MG63 (cell line): ENCODE results near the gene C19orf25. TPM values are rescaled to one million over a fixed set of nuclear protein-coding genes. Genes with fewer than 3 reads are reported as not detected.
"Not testable (repeated sequence)": the region's sequence is repeated elsewhere in the genome, so short reads cannot be mapped to it uniquely, and the experiment has no call there.

ENCODE experiments used
- DNase-seq: peaks from one replicate; pipeline ENCODE4 v3.0.0-alpha.2; 2020
- H3K27me3 ChIP-seq: fragments of 250-450 bp; sonication (Bioruptor Pico); 2 replicates; pipeline ENCODE4 v1.5.1; 2020; ENCODE audit warnings: mild to moderate bottlenecking, moderate library complexity
- H3K36me3 ChIP-seq: fragments of 250-450 bp; sonication (Bioruptor Pico); 2 replicates; pipeline ENCODE4 v1.5.1; 2020; ENCODE audit warnings: mild to moderate bottlenecking, moderate library complexity
- H3K4me3 ChIP-seq: fragments of 250-450 bp; sonication (Bioruptor Pico); 2 replicates; pipeline ENCODE4 v1.5.1; 2020; ENCODE audit warnings: mild to moderate bottlenecking, moderate library complexity
- H3K9me3 ChIP-seq: fragments of 250-450 bp; sonication (Bioruptor Pico); 2 replicates; pipeline ENCODE4 v1.5.1; 2020; ENCODE audit warnings: mild to moderate bottlenecking, moderate library complexity
- total RNA-seq: library from RNA; depleted of rRNA; stranded (reverse); fragments of >200 nt; shearing (Covaris generic); gene quantifications from 2 replicates; pipeline ENCODE4 v1.2.3, GENCODE V29; 2014; ENCODE audit warnings: low replicate concordance; rRNA removed

Gene C19orf25
- 25.6 and 51.6 TPM in 2 replicates for total RNA-seq

DNA sequence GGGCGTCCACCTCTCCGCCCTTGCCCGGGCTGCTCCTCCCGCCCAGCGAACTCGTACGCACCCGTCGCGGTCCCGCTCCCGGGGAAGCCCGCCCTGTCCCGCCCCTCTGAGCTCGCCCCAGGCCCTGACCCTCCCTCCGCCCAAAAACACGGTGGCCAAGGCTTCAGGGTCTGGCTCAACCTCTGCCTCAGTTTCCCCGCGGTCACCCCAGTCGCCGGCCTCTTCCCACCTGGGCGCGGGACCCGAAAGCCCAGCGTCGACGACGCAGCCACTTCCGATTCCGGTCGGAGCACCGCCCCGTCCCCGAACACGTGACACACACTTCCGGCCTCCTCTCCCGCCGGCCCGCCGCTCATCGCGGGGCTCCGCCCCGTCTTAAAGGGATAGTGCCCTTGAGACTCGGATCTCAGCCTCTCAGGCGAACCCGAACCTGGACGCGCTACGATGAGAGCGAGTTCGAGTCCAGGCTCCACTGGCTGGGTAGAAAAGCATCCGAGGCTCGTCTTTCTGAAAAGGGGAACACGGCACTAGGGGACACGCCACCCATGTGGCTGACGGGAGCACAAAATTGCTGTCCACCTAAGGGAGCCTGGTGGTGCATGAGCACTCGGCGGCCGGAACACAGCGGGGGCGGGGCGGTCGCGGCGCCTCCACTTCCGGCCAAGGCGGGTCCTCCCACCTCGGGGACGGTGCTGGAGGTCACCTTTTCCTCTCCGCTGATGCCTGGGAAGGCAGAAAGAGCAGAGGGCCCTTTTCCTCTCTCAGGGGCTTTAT lies at the start of gene C19orf25:
C19orf25 (minus strand) TSS at position 282 of the 774 bp plus-strand sequence. CDS start 312 bp downstream, outside the sequence.
- Histone ChIP-seq H3K9me3 (no peaks in the 10 kb centered on the region), H3K27me3 (no peaks in the 10 kb centered on the region), H3K36me3 (no peaks in the 10 kb centered on the region), H3K4me3 (peak within 1 kb of the TSS; percentile 74)
- peak; percentile 87 for DNase-seq

DNA sequence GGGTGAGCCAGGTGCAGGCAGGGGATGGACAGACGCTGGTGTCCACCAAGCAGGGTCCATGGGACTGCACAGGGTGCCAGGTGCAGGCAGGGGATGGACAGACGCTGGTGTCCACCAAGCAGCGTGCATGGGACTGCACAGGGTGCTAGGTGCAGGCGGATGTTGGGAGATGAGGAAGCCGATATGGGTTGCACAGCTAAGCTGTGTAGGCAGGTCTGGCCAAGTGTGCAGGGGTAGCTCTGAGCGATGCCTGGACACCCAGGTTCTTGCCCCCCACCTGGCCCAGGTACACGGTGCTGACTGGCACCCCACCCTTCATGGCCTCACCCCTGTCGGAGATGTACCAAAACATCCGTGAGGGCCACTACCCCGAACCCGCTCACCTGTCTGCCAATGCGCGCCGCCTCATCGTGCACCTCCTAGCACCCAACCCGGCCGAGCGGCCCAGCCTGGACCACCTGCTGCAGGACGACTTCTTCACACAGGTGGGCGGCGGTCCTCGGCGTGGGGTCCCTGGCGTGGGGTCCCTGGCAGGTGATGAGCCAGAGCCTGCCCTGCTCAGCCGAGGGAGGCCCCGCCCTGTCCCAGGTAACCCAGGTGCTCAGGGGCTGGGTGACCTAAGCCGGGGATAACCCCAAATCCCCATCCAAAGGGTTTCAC lies 48.8 kb upstream of the C19orf25 start:
- DNase-seq: no peak
- Histone ChIP-seq H3K9me3 (no peaks in the 10 kb centered on the region), H3K4me3 (no peak overlapping the region), H3K27me3 (peaks cover 6% of the 10 kb centered on the region; the same call in 1 of the 2 replicates), H3K36me3 (no peaks in the 10 kb centered on the region)

DNA sequence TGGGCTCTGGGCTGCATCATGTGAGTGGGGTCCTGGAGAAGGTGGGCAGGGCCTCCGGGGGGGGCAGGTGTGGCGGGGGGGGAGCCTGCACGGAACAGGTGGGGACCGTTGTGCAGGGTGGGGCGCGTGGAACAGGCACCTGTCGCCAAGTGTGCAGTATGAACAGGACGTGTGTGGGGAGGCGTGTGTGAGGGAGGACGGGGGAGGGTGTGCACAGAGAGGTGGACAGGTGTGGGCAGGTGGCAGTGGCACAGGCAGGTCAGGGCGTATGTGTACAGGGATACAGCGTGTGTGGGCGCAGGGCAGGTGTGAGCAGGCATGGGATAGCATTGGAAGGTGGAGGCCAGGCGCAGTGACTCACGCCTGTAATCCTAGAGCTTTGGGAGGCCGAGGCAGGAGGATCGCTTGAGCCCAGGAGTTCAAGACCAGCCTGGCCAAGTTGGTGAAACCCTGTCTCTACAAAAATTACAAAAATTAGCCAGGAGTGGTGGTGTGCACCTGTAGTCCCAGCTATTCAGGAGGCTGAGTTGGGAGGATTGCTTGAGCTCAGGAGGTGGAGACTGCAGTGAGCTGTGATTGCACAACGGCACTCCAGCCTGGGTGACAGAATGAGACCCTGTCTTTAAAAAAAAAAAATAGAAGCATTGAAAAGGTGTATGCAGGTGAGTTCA lies 48.1 kb upstream of the C19orf25 start:
- DNase-seq: no peak
- Histone ChIP-seq H3K9me3 (no peaks in the 10 kb centered on the region), H3K4me3 (no peak overlapping the region), H3K27me3 (peaks cover 6% of the 10 kb centered on the region; the same call in 1 of the 2 replicates), H3K36me3 (no peaks in the 10 kb centered on the region)

DNA sequence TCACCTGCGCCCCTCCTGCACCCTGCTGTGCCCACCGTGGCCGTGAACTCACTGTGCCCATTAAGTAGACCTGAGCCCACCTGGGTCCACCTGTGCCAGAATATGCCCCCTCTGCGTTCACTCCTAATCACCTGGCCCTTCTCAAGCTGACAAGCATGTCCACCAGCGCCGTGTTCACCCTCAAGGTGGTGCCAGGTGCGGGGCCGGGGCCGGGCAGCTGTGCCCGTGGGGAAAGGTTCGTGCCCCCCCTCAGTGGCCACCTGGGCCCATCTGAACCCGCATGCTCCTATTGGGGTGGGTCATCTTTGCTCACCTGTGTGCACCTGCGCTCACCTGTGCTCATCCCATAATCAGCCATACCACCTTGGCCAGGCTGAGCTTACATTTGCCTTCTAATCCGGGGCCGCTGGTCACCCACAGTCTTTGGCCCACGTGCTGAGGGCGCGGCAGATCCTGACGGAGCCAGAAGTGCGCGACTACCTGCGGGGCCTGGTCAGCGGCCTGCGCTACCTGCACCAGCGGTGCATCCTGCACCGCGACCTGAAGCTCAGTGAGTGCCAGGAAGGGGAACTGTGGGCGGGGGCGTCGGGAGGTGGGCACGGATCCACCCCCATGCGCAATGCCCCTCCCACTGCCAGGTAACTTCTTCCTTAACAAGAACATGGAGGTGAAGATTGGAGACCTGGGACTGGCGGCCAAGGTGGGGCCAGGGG lies 47.2 kb upstream of the C19orf25 start:
- Histone ChIP-seq H3K9me3 (no peaks in the 10 kb centered on the region), H3K36me3 (no peaks in the 10 kb centered on the region), H3K4me3 (no peak overlapping the region), H3K27me3 (peaks cover 6% of the 10 kb centered on the region; the same call in 1 of the 2 replicates)
- no peak for DNase-seq

DNA sequence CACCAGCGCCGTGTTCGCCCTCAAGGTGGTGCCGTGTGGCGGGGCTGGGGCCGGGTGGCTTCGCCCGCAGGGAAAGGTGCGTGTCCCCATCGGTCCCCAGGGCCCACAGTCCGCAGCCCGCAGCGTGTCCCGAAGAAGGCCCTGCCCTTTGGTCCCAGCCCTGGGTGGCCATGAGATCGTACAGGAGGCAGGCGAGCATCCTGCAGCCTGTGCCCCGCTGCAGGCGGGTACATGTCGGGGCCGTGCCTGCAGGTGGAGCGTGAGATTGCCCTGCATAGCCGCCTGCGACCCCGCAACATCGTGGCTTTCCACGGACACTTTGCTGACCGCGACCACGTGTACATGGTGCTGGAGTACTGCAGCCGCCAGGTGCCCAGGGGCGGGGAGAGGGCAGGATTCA lies 46.3 kb upstream of the C19orf25 start:
- Histone ChIP-seq H3K9me3 (no peaks in the 10 kb centered on the region), H3K36me3 (no peaks in the 10 kb centered on the region), H3K27me3 (peaks cover 6% of the 10 kb centered on the region; the same call in 1 of the 2 replicates), H3K4me3 (no peak overlapping the region)
- DNase-seq: no peak

DNA sequence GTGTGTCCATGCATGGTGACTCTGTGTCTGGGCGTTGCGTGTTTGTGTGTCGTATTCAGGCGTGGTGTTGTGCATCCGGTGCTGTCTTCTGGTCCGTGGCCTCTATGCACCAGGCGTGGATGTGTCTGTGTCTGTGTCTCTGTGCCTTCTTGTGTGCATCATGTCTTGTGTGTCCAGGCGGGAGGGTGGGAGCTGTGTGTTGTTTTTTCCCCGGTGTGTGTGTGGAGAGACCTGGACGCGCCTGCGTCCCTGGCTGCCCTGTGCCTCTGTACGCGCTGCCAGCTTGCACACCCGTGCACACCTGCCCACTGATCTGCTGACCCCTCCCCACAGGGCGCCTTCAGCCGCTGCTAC lies 45.9 kb upstream of the C19orf25 start:
- no peaks in the 10 kb centered on the region for H3K9me3 ChIP-seq
- no peaks in the 10 kb centered on the region for H3K36me3 ChIP-seq
- H3K4me3 ChIP-seq: no peak overlapping the region
- peaks cover 6% of the 10 kb centered on the region; the same call in 1 of the 2 replicates for H3K27me3 ChIP-seq
- no peak for DNase-seq

DNA sequence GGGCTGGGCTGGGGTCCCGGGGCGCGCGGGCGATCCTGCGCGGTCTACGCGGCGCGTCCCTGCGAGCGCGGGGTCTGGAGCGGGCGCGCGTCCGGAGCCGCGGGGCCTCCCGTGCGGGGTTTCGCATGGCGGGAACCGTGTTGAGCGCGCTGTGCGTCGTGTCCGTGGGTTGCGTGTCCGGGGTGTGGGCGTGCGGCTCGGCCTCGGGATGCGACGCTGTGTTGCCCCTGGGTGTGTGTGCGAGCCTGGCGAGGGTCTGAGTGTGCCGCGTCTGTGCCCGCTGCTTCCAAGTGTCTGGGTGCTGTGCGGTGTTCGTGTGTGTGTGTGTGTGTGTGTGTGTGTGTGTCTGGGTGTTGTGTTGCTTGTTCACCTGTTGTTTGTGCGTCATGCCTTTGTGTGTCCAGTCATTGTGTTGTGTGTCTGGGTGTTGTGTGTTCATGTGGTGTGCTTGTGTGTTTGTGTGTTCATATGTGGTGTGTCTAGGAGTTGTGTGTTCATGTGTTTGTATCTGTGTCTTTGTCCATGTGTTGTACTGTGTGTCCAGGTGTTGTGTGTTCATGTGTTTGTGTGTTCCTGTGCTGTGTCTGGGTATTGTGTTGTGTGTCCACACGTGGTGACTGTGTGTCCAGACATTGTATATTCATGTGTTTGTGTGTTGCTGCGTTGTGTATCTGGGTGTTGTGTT lies 45.4 kb upstream of the C19orf25 start:
- DNase-seq: no peak
- Histone ChIP-seq H3K36me3 (no peaks in the 10 kb centered on the region), H3K9me3 (no peaks in the 10 kb centered on the region), H3K27me3 (peaks cover 6% of the 10 kb centered on the region; the same call in 1 of the 2 replicates), H3K4me3 (no peak overlapping the region)

DNA sequence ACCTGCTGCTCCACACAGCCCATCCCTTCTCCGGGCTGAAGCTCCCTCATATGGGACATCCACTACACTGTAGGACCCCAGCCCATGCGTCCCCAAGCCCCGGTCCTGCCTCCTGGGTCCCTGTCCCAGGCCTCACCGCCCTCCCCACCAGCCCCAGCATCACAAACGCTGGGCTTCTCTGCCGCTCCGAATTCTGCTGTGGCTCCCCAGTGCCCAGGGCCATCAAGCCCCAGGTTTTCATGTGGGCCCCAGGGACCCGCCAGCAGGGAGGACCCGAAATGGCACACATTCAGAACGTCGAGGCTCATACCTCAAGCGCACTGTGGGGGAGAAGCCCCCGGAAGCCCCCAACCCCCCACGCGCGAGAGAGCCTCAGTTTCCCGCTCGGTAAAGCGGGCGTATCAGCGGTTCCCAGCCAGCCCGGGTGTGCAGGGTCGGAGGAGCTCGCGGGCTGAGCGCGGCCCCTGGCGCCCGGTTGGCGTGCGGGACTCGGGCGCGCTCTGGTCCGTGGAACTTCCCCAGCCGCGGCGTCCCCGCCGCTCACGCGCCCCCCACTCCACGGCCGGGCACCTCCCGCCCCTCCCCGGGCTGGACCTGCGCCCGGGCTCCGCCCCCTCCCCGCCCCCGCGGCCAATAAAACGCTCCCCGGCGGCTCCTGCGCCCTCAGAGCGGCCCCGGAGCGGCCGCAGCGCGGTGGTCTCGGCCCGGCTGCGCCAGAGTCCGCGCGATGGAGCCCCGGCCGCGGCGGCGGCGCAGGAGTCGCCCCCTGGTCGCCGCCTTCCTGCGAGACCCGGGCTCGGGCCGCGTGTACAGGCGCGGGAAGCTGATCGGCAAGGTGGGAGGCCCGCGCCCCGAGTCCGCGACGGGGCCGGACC lies 44.6 kb upstream of the C19orf25 start, which contains the start of gene PLK5:
PLK5 (plus strand) TSS at position 666 of the 875 bp plus-strand sequence. CDS start 2,920 bp downstream, outside the sequence.
- peaks cover 6% of the 10 kb centered on the region; the same call in 1 of the 2 replicates for H3K27me3 ChIP-seq
- no peak for DNase-seq
- H3K4me3 ChIP-seq: no peak within 1 kb of the TSS
- H3K9me3 ChIP-seq: no peaks in the 10 kb centered on the region
- H3K36me3 ChIP-seq: no peaks in the 10 kb centered on the region

- Histone ChIP-seq H3K27me3 (peaks cover 6% of the 10 kb centered on the region; the same call in 1 of the 2 replicates), H3K4me3 (no peak overlapping the region), H3K36me3 (no peaks in the 10 kb centered on the region), H3K9me3 (no peaks in the 10 kb centered on the region)
- DNase-seq: no peak
These were observed 43.8 kb upstream of the C19orf25 start for GRCh38 chr19:1522838-1523237.

DNA sequence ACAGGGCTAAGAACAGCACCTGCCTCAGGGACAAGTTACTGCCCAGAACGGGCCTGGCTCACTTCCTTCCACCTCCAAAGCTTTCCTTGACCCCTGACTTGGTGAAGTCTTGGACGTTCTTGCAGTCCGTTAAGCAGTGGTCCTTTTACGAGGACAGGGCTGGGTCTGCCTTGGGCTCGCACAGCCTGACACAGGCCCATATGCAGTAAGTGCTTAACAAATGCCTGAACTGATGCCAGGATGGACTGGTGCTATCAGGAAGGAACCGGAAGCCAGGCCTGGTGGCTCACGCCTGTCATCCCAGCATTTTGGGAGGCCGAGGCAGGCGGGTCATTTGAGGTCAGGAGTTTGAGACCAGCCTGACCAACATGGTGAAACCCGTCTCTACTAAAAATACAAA lies 43.0 kb upstream of the C19orf25 start:
- Histone ChIP-seq H3K9me3 (no peaks in the 10 kb centered on the region), H3K36me3 (no peaks in the 10 kb centered on the region), H3K27me3 (peaks cover 6% of the 10 kb centered on the region; the same call in 1 of the 2 replicates), H3K4me3 (no peak overlapping the region)
- no peak for DNase-seq

DNA sequence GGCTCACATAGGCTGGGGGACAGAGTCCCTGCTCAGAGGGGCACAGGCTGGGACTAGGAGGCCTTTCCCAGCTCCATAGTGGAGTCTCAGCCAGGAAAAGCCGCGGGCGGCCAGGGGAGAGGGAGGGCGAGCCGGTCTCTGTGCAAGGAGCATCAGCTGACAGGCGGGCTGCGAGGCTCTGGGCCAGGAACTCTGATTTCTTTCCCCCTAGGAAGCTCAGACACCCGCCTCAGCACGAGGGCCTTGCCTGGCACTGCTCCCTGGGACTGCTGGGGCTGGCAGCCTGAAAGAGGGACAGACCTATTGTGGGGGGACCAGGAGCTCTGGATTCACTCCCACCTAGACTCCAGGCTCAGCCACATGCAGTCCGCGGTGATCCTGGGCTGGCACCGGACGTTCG lies 42.6 kb upstream of the C19orf25 start:
- H3K9me3 ChIP-seq: no peaks in the 10 kb centered on the region
- peaks cover 6% of the 10 kb centered on the region; the same call in 1 of the 2 replicates for H3K27me3 ChIP-seq
- DNase-seq: no peak
- no peaks in the 10 kb centered on the region for H3K36me3 ChIP-seq
- no peak overlapping the region for H3K4me3 ChIP-seq

- DNase-seq: no peak
- peaks cover 6% of the 10 kb centered on the region; the same call in 1 of the 2 replicates for H3K27me3 ChIP-seq
- no peaks in the 10 kb centered on the region for H3K36me3 ChIP-seq
- H3K9me3 ChIP-seq: no peaks in the 10 kb centered on the region
- H3K4me3 ChIP-seq: no peak overlapping the region
These were observed 41.3 kb upstream of the C19orf25 start for GRCh38 chr19:1520203-1520780.

GRCh38 chr19:1519802-1520201 lies 40.8 kb upstream of the C19orf25 start:
- DNase-seq, H3K27me3 ChIP-seq, H3K9me3 ChIP-seq, H3K4me3 ChIP-seq, H3K36me3 ChIP-seq: not testable (repeated sequence)

DNA sequence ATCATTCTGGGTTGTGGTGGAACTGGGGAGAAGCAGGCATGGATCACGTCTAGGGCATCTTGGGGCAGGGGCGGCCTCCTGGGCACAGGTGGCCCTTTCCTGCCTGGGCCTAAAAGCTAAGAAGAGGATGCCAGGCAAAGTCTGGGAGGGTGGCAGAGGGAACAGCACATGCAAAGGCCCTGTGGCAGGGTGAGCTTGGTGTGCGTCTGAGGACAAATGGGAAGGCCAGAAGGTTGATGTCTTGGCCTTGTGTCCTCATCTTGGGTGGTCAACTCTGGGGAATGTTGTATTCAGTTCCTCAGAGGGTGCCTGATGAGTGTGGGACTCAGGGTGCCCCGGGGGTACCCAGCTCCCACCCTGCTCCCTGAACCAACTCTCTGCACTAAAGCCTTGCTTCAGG lies 39.5 kb upstream of the C19orf25 start:
- no peak for DNase-seq
- no peaks in the 10 kb centered on the region for H3K9me3 ChIP-seq

GRCh38 chr19:1516395-1516753 lies 37.4 kb upstream of the C19orf25 start:
- H3K36me3 ChIP-seq: no peaks in the 10 kb centered on the region
- DNase-seq: no peak
- H3K4me3 ChIP-seq: no peak overlapping the region
- H3K27me3 ChIP-seq: no peaks in the 10 kb centered on the region
- H3K9me3 ChIP-seq: no peaks in the 10 kb centered on the region

More for the DNA sequence above, 39.5 kb upstream of the C19orf25 start:
- Histone ChIP-seq H3K4me3 (no peak overlapping the region), H3K27me3 (no peaks in the 10 kb centered on the region), H3K36me3 (no peaks in the 10 kb centered on the region)
